Muscle of arm (tissue), 14 donors: Measurements from ENCODE around the gene PFDN5. TPM values are rescaled to one million over a fixed set of nuclear protein-coding genes. Genes with fewer than 3 reads are reported as not detected.

ENCODE experiments used
- DNase-seq: peaks from one replicate; pipeline ENCODE4 v3.0.0-alpha.2; 2013
- long read RNA-seq, 11 donors: transcript quantifications; one replicate each; lab custom pipeline, GENCODE V29; 2026
- polyA plus RNA-seq, 12 donors: library from polyadenylated mRNA; unstranded; fragments of 120-200 nt; gene quantifications; one replicate each; pipeline ENCODE4 v1.2.1, GENCODE V29; 2013; ENCODE audit not compliant: insufficient read length in 12 of 12

PFDN5 gene
- 100 to 1,000 TPM in 11 of 12 donors, not detected in 1; 330 to 592 (median 511) TPM for polyA plus RNA-seq
- long read RNA-seq, donor 1, transcript PFDN5-203 (4 exons, 478 nt): minor isoform, 29 of 468 reads
- long read RNA-seq, donor 1, transcript PFDN5-206 (2 exons, 541 nt): minor isoform, 14 of 468 reads
- long read RNA-seq, donor 1, transcript PFDN5-214 (6 exons, 847 nt): major isoform, 354 of 468 reads
- long read RNA-seq, donor 1, transcript PFDN5-213 (3 exons, 596 nt): minor isoform, 24 of 468 reads
- long read RNA-seq, donor 1, partial matches to known transcripts: 8 of 468 reads
- long read RNA-seq, donor 1, other reads (novel, unspliced or antisense): 27 of 468 reads
- long read RNA-seq, donor 2, transcript PFDN5-213 (3 exons, 596 nt): minor isoform, 7 of 513 reads
- long read RNA-seq, donor 2, transcript PFDN5-206 (2 exons, 541 nt): minor isoform, 11 of 513 reads
- long read RNA-seq, donor 2, transcript PFDN5-203 (4 exons, 478 nt): minor isoform, 13 of 513 reads
- long read RNA-seq, donor 2, transcript PFDN5-214 (6 exons, 847 nt): major isoform, 425 of 513 reads
- long read RNA-seq, donor 2, partial matches to known transcripts: 16 of 513 reads
- long read RNA-seq, donor 2, other reads (novel, unspliced or antisense): 33 of 513 reads
- long read RNA-seq, donor 3, transcript PFDN5-214 (6 exons, 847 nt): major isoform, 154 of 178 reads
- long read RNA-seq, donor 3, transcript PFDN5-217 (4 exons, 497 nt): minor isoform, 7 of 178 reads
- long read RNA-seq, donor 3, partial matches to known transcripts: 0 of 178 reads
- long read RNA-seq, donor 3, other reads (novel, unspliced or antisense): 6 of 178 reads
- long read RNA-seq, donor 4, transcript PFDN5-214 (6 exons, 847 nt): major isoform, 103 of 132 reads
- long read RNA-seq, donor 4, transcript PFDN5-203 (4 exons, 478 nt): minor isoform, 5 of 132 reads
- long read RNA-seq, donor 4, transcript PFDN5-206 (2 exons, 541 nt): minor isoform, 9 of 132 reads
- long read RNA-seq, donor 4, transcript PFDN5-213 (3 exons, 596 nt): minor isoform, 7 of 132 reads
- long read RNA-seq, donor 4, partial matches to known transcripts: 0 of 132 reads
- long read RNA-seq, donor 4, other reads (novel, unspliced or antisense): 0 of 132 reads
- long read RNA-seq, donor 5: 0 reads
- long read RNA-seq, donor 6, transcript PFDN5-214 (6 exons, 847 nt): major isoform, 200 of 240 reads
- long read RNA-seq, donor 6, transcript PFDN5-206 (2 exons, 541 nt): minor isoform, 9 of 240 reads
- long read RNA-seq, donor 6, transcript PFDN5-213 (3 exons, 596 nt): minor isoform, 8 of 240 reads
- long read RNA-seq, donor 6, partial matches to known transcripts: 5 of 240 reads
- long read RNA-seq, donor 6, other reads (novel, unspliced or antisense): 5 of 240 reads
- long read RNA-seq, donor 7, transcript PFDN5-213 (3 exons, 596 nt): minor isoform, 8 of 216 reads
- long read RNA-seq, donor 7, transcript PFDN5-206 (2 exons, 541 nt): minor isoform, 7 of 216 reads
- long read RNA-seq, donor 7, transcript PFDN5-203 (4 exons, 478 nt): minor isoform, 5 of 216 reads
- long read RNA-seq, donor 7, transcript PFDN5-214 (6 exons, 847 nt): major isoform, 159 of 216 reads
- long read RNA-seq, donor 7, partial matches to known transcripts: 7 of 216 reads
- long read RNA-seq, donor 7, other reads (novel, unspliced or antisense): 22 of 216 reads
- long read RNA-seq, donor 8, transcript PFDN5-203 (4 exons, 478 nt): minor isoform, 16 of 503 reads
- long read RNA-seq, donor 8, transcript PFDN5-214 (6 exons, 847 nt): major isoform, 405 of 503 reads
- long read RNA-seq, donor 8, transcript PFDN5-213 (3 exons, 596 nt): minor isoform, 9 of 503 reads
- long read RNA-seq, donor 8, transcript PFDN5-206 (2 exons, 541 nt): minor isoform, 8 of 503 reads
- long read RNA-seq, donor 8, partial matches to known transcripts: 8 of 503 reads
- long read RNA-seq, donor 8, other reads (novel, unspliced or antisense): 44 of 503 reads
- long read RNA-seq, donor 9, transcript PFDN5-217 (4 exons, 497 nt): minor isoform, 11 of 271 reads
- long read RNA-seq, donor 9, transcript PFDN5-206 (2 exons, 541 nt): minor isoform, 9 of 271 reads
- long read RNA-seq, donor 9, transcript PFDN5-214 (6 exons, 847 nt): major isoform, 217 of 271 reads
- long read RNA-seq, donor 9, transcript PFDN5-213 (3 exons, 596 nt): minor isoform, 6 of 271 reads
- long read RNA-seq, donor 9, partial matches to known transcripts: 9 of 271 reads
- long read RNA-seq, donor 9, other reads (novel, unspliced or antisense): 14 of 271 reads
- long read RNA-seq, donor 10, transcript PFDN5-217 (4 exons, 497 nt): minor isoform, 8 of 329 reads
- long read RNA-seq, donor 10, transcript PFDN5-214 (6 exons, 847 nt): major isoform, 290 of 329 reads
- long read RNA-seq, donor 10, transcript PFDN5-206 (2 exons, 541 nt): minor isoform, 7 of 329 reads
- long read RNA-seq, donor 10, transcript PFDN5-203 (4 exons, 478 nt): minor isoform, 8 of 329 reads
- long read RNA-seq, donor 10, partial matches to known transcripts: 5 of 329 reads
- long read RNA-seq, donor 10, other reads (novel, unspliced or antisense): 0 of 329 reads
- long read RNA-seq, donor 11, transcript PFDN5-214 (6 exons, 847 nt): major isoform, 350 of 432 reads
- long read RNA-seq, donor 11, transcript PFDN5-206 (2 exons, 541 nt): minor isoform, 14 of 432 reads
- long read RNA-seq, donor 11, transcript PFDN5-213 (3 exons, 596 nt): minor isoform, 8 of 432 reads
- long read RNA-seq, donor 11, transcript PFDN5-203 (4 exons, 478 nt): minor isoform, 13 of 432 reads
- long read RNA-seq, donor 11, partial matches to known transcripts: 5 of 432 reads
- long read RNA-seq, donor 11, other reads (novel, unspliced or antisense): 30 of 432 reads

DNA sequence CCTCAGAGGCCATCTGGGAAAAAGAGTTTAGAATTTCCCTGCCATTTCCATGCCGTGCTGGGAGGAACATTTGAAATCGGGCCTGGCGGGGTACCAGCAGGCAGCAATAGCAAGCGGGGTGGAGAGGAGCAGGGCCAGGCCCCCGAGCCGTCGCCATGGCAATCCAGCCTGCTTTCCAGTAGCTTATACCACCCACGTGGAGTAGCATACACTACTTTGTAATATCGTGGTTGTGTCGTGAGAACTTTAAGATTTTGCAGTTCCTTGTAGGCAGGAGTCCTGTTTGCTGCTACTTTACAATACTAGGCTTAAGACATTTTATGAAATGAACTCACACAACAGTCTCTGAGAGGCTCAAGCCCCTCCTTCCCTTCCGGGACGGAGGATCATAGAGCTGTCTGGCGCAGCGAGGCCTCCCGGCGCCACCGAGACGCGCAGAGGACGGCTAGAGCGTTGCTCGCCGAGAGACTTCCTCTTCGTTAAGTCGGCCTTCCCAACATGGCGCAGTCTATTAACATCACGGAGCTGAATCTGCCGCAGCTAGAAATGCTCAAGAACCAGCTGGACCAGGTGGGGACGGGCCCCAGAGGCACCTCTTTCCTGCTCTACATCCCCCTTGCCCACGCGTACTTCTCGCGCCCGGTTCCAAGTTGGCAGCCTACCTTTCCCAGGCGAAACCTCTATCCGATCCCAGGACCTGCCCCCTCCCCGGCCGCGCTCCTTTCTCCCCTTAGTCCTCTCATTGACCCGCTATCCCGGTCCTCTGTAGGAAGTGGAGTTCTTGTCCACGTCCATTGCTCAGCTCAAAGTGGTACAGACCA is at the start of gene PFDN5:
Gene PFDN5, plus strand, starts transcription at position 473 of the 821 bp plus-strand sequence. Its CDS starts 26 bp downstream, at position 499.
- DNase-seq: peak; percentile 95

- peak; percentile 74 for DNase-seq
These were observed 43.6 kb upstream of the PFDN5 start for GRCh38 chr12:53251477-53252348.

DNA sequence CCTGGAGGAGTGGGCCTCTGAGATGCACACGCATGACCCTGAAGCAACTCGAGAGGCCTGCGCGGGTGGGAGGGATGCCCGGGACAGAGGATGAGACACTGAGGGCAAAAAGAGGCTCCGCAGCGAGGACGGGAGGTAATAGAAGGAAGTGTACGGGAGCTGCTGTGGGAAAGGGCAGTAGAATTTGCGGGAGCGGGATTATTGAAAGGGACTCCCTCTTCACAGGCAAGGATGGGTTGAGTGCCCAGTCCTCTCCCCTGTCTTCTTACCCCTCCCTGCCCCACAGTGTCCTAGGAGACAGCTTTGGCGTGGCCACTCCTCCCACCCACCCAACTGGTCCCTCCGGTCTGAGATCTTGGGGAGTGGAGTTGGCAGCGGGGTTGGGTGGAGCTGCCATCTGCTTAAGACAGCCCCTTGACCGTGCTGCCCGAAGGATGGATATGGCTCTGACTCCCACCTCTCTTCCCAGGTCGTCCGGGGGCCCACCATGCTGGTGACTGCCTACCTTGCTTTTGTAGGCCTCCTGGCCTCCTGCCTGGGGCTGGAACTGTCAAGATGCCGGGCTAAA is 42.9 kb upstream of the PFDN5 start:
- no peak for DNase-seq

- no peak for DNase-seq
These were observed 42.0 kb upstream of the PFDN5 start for GRCh38 chr12:53253298-53253697.

DNA sequence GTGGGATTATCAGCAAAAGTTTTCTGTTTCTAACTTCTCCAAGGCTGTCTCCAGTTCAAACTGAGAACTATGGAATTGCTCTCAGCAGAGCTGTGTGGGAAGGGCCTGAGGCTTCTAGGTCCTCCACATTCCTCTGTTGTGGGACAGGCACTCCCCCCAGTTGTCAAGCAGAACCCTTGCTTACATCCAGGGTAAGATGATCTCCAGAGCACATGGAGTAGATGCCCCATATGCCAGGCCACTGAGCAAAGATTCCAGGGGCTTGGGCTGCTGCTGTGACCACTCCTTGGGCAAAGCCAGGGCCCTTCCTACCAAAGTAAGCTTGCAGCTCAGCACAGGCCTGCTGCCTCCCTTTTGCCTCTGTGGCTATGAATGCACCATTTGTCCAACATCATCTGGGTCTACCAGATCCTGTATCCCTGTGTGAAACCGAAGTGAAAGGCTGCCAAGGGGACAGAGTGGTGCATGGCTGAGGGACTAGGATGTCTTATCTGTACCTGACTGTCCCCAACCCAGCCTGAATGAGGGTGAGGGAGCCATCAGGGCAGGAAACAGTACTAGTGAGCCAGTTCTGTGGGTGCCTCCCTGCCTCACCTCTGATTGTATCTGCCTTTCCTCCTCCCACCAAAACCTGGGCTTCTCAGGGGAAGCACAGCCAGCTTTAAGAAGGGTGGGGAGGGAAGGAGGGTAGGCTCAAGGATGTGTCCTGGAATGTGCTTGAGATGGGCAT is 40.4 kb upstream of the PFDN5 start:
- DNase-seq: no peak

GRCh38 chr12:53255996-53256395 is 39.3 kb upstream of the PFDN5 start:
- no peak for DNase-seq

DNA sequence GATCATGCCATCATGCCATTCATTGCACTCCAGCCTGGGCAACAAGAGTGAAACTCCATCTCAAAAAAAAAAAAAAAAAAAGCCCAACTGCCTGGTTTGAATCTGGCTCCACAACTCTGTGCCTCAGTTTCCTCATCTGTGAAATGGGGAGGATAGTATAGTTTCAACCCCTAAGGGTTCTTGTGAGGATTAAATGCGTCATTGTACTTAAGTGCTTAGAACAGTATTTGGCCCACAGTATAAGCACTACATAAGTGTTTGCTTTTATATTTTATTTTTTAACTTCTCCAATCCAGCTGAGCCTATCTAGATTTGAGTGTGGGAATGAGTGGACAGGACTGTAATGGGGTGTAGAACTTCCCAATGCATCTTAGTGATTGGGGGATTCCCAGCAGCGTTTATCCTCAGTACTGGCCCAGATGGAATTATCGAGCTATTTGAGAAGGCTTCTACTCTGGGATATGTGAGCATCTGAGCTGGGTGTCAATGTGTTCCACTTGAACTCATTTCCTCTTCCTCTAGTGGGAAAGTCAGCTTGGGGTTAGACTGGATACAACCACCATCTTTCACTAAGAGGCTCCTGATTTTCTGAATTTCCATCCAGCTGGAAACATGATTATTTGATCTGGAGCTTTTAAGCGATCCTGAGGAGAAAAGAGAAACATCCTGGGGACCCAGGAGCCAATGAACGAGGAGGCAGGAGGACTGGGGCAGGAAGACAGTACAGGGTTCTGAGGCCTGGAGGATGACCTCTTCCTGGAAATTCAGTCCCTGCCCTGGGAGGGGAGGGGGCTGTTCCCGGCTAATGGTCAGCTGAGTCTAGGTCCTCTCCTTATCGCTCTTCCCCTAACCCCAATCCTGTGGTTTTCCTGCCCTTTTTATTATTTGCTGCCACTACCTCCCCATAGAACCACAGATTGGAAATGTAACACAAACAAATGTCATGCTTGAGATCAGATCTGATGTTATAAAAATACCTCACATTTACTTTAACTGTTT is 36.5 kb upstream of the PFDN5 start:
- no peak for DNase-seq

DNA sequence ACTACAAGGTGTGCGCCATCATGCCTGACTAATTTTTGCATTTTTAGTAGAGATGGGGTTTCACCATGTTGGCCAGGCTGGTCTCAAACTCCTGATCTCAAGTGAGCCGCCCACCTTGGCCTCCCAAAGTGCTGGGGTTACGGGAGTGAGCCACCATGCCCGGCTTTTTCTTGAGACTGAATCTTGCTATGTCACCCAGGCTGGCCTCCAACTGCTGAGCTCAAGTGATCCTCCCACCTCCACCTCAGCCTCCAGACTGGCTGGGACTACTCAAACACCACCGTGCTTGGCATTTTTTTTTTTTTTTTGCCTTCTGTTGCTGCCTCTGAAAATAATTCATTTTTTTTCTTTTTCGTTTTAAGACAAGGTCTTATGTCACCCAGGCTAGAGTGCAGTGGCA is 35.5 kb upstream of the PFDN5 start:
- DNase-seq: no peak

- no peak for DNase-seq
These were observed 29.6 kb upstream of the PFDN5 start for GRCh38 chr12:53265783-53266182.

DNA sequence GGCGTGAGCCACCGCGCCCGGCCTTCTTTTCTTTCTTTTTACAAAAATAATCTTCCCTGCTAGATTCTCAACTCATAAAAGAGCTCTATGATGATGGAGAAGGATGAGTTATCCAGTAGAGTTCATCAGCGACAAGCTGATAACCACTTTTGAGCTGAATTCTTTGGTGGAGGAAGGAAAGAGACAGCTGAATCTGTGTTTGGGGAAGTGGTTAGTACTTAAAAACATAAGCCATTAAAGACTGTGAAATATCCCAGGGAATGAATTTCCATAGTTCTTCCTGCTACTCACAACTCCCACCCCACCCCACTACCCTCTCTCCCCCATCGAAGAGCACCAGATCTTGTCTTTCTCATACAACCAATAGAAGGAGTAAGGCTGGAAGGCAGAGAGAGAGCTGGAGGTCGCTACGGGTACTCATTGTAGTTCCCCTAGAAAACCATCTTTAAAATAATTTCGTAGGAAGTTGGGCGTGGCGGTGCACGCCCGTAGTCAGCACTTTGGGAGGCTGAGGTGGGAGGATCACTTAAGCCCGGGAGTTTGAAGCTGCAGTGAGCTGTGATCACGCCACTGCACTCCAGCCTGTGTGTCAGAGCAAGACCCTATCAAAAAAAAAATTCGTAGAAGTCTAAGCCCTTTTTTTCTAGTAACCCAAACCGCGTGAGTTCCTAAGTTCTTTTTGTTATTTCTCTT is 27.9 kb upstream of the PFDN5 start:
- no peak for DNase-seq

- peak; percentile 78 for DNase-seq
These were observed 27.2 kb upstream of the PFDN5 start, which contains the start of gene ESPL1 for GRCh38 chr12:53267999-53268629. Gene ESPL1, plus strand, starts transcription at chr12:53268299. Its CDS starts 468 bp downstream, at chr12:53268767.
